ENCODE measurements around the gene RPS21. TPM values are rescaled to one million over a fixed set of nuclear protein-coding genes. Genes with fewer than 3 reads are reported as not detected.
"Not testable (repeated sequence)": the region's sequence is repeated elsewhere in the genome, so short reads cannot be mapped to it uniquely, and the experiment has no call there.

RPS21 gene
- total and polyA plus RNA-seq, 4 donors, result 965 to 6,824 (median 2,761) TPM

GRCh38 chr20:62371588-62372041 is 15.3 kb upstream of the RPS21 start:
- Histone ChIP-seq H3K9me3 (ENCODE audit: control insufficient read depth, low read length) (no peaks in the 10 kb centered on the region), H3K4me1 (ENCODE audit: control insufficient read depth in 1 of 2, insufficient read depth in 2 of 2, low read length in 2 of 2) (no peaks in the 10 kb centered on the region), H3K4me3 (ENCODE audit: low read length in 2 of 2) (no peak overlapping the region), H3K27me3 (ENCODE audit: control insufficient read depth in 1 of 2, insufficient read depth in 2 of 2, low read length in 1 of 2) (no peaks in the 10 kb centered on the region), H3K36me3 (ENCODE audit: control insufficient read depth in 1 of 2, insufficient read depth in 2 of 2, low read length in 1 of 2) (no peaks in the 10 kb centered on the region), H3K27ac (ENCODE audit: low read depth in 1 of 2, low read length in 2 of 2) (peak overlapping the region in 1 of 2 donors; percentile 11)
- DNase-seq (no peak), ATAC-seq (ENCODE audit: low FRiP score) (no peak)
- intact Hi-C loops (cut with DNase I), result loop anchor here in 1 of 2 donors (10.0 kb wide), 1 partner anchor 187 kb away; the partner anchor contains the start of gene MTG2
- WGBS, 2 donors, result 95 to 96% methylated on average over 8 of the region's 8 CpGs

GRCh38 chr20:62372042-62372993 is 14.6 kb upstream of the RPS21 start:
- ATAC-seq (ENCODE audit: low FRiP score) (peak; percentile 35), DNase-seq (no peak)
- no peaks in the 10 kb centered on the region for H3K4me1 ChIP-seq (ENCODE audit: control insufficient read depth in 1 of 2, insufficient read depth in 2 of 2, low read length in 2 of 2)
- peak overlapping the region in 1 of 2 donors; percentile 41 for H3K27ac ChIP-seq (ENCODE audit: low read depth in 1 of 2, low read length in 2 of 2)
- WGBS, 2 donors, result 45 to 60% methylated on average over 26 to 29 of the region's 29 CpGs
- no peaks in the 10 kb centered on the region for H3K9me3 ChIP-seq (ENCODE audit: control insufficient read depth, low read length)
- H3K27me3 ChIP-seq (ENCODE audit: control insufficient read depth in 1 of 2, insufficient read depth in 2 of 2, low read length in 1 of 2), result no peaks in the 10 kb centered on the region
- no peaks in the 10 kb centered on the region for H3K36me3 ChIP-seq (ENCODE audit: control insufficient read depth in 1 of 2, insufficient read depth in 2 of 2, low read length in 1 of 2)
- H3K4me3 ChIP-seq (ENCODE audit: low read length in 2 of 2), result no peak overlapping the region
- intact Hi-C loops (cut with DNase I), result loop anchor here in 1 of 2 donors (10.0 kb wide), 1 partner anchor 188 kb away; the partner anchor contains the start of gene MTG2

DNA sequence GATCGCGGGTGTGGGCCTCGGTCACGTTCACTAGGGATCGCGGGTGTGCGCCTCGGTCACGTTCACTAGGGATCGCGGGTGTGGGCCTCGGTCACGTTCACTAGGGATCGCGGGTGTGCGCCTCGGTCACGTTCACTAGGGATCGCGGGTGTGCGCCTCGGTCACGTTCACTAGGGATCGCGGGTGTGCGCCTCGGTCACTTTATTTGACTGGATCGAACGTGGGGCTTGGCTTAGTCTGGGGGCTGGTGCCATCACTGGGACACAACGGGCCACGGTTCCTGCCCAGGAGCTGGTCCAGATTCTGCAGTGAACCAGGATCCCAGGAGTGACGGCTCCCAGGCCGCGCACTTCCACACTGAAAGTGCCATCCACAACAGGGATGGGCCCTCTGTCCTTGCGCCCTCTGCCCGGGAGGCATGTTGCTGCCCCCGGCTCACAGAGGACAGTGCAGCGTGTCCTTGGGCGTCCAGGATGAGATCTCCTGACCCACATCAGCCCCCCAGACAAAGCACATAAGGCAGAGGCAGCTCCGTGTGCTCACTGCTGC is 13.2 kb upstream of the RPS21 start:
- H3K4me1 ChIP-seq (ENCODE audit: control insufficient read depth in 1 of 2, insufficient read depth in 2 of 2, low read length in 2 of 2); H3K36me3 ChIP-seq (ENCODE audit: control insufficient read depth in 1 of 2, insufficient read depth in 2 of 2, low read length in 1 of 2); ATAC-seq (ENCODE audit: low FRiP score); H3K27me3 ChIP-seq (ENCODE audit: control insufficient read depth in 1 of 2, insufficient read depth in 2 of 2, low read length in 1 of 2); H3K9me3 ChIP-seq (ENCODE audit: control insufficient read depth, low read length); DNase-seq; H3K4me3 ChIP-seq (ENCODE audit: low read length in 2 of 2); H3K27ac ChIP-seq (ENCODE audit: low read depth in 1 of 2, low read length in 2 of 2): not testable (repeated sequence)
- WGBS, 2 donors, result 90 to 91% methylated on average over 24 to 27 of the region's 40 CpGs
- intact Hi-C loops (cut with DNase I), result loop anchor here in 1 of 2 donors (10.0 kb wide), 1 partner anchor 189 kb away; the partner anchor contains the start of gene MTG2

- Histone ChIP-seq H3K4me3 (ENCODE audit: low read length in 2 of 2) (no peak overlapping the region), H3K27ac (ENCODE audit: low read depth in 1 of 2, low read length in 2 of 2) (no peak overlapping the region), H3K9me3 (ENCODE audit: control insufficient read depth, low read length) (no peaks in the 10 kb centered on the region), H3K36me3 (ENCODE audit: control insufficient read depth in 1 of 2, insufficient read depth in 2 of 2, low read length in 1 of 2) (no peaks in the 10 kb centered on the region), H3K4me1 (ENCODE audit: control insufficient read depth in 1 of 2, insufficient read depth in 2 of 2, low read length in 2 of 2) (no peaks in the 10 kb centered on the region), H3K27me3 (ENCODE audit: control insufficient read depth in 1 of 2, insufficient read depth in 2 of 2, low read length in 1 of 2) (no peaks in the 10 kb centered on the region)
- ATAC-seq (ENCODE audit: low FRiP score), result no peak
- intact Hi-C loops (cut with DNase I), result loop anchor here in 1 of 2 donors (10.0 kb wide), 1 partner anchor 190 kb away; the partner anchor contains the start of gene MTG2
- no peak for DNase-seq
- 75 to 81% methylated on average over 24 of the region's 24 CpGs for WGBS, 2 donors
Measured at GRCh38 chr20:62374331-62375152, 12.4 kb upstream of the RPS21 start.

GRCh38 chr20:62376112-62377063 is 10.5 kb upstream of the RPS21 start:
- Histone ChIP-seq H3K4me3 (ENCODE audit: low read length in 2 of 2) (no peak overlapping the region), H3K9me3 (ENCODE audit: control insufficient read depth, low read length) (no peaks in the 10 kb centered on the region), H3K36me3 (ENCODE audit: control insufficient read depth in 1 of 2, insufficient read depth in 2 of 2, low read length in 1 of 2) (no peaks in the 10 kb centered on the region), H3K4me1 (ENCODE audit: control insufficient read depth in 1 of 2, insufficient read depth in 2 of 2, low read length in 2 of 2) (no peaks in the 10 kb centered on the region), H3K27ac (ENCODE audit: low read depth in 1 of 2, low read length in 2 of 2) (peak overlapping the region in 1 of 2 donors; percentile 70), H3K27me3 (ENCODE audit: control insufficient read depth in 1 of 2, insufficient read depth in 2 of 2, low read length in 1 of 2) (no peaks in the 10 kb centered on the region)
- DNase-seq, result peak in 1 of 2 donors; percentile 80
- peak; percentile 75 for ATAC-seq (ENCODE audit: low FRiP score)
- intact Hi-C loops (cut with DNase I), result loop anchor here in 1 of 2 donors (2.0 to 10.0 kb wide), 2 partner anchors 24 to 192 kb away; partner anchors contain the start of gene MTG2
- 19 to 21% methylated on average over 25 to 26 of the region's 26 CpGs for WGBS, 2 donors

GRCh38 chr20:62377064-62377461 is 9.8 kb upstream of the RPS21 start:
- peak overlapping the region in 1 of 2 donors; percentile 46 for H3K27ac ChIP-seq (ENCODE audit: low read depth in 1 of 2, low read length in 2 of 2)

DNA sequence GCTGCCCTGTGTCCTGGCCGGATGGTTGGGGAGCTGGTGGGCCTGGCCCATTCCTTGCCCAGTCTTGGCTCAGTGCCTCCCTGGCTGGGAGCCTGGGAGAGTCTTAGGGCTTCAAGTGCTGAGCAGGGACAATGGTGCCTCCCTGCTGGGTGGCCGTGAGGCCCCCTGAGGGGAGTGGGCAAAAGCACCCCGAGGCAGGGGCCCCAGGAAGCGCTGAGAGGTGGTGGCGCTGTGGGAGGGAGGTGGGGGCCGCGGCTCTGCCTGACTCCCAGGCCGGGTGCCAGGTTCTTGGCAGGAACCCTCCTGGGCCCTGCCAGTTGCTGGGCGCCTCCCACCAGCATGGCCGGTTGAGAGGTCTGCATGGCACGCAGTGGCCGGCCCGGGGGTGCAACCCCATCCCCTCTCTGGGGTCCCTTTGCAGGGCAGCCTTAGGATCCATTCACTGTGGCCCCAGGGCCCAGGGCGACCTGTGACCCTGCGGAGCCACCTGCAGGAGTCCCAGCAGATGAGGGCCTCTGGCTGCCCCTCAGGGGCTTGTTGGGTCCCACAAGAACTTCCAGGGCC is 9.2 kb upstream of the RPS21 start:
- no peak overlapping the region for H3K4me3 ChIP-seq (ENCODE audit: low read length in 2 of 2)
- H3K4me1 ChIP-seq (ENCODE audit: control insufficient read depth in 1 of 2, insufficient read depth in 2 of 2, low read length in 2 of 2), result no peaks in the 10 kb centered on the region
- H3K27ac ChIP-seq (ENCODE audit: low read depth in 1 of 2, low read length in 2 of 2), result no peak overlapping the region
- ATAC-seq (ENCODE audit: low FRiP score) (peak; percentile 47), DNase-seq (peak in 1 of 2 donors; percentile 89)
- no peaks in the 10 kb centered on the region for H3K9me3 ChIP-seq (ENCODE audit: control insufficient read depth, low read length)
- no peaks in the 10 kb centered on the region for H3K36me3 ChIP-seq (ENCODE audit: control insufficient read depth in 1 of 2, insufficient read depth in 2 of 2, low read length in 1 of 2)
- intact Hi-C loops (cut with DNase I), result loop anchor here in 1 of 2 donors (2.0 to 10.0 kb wide), 2 partner anchors 25 to 193 kb away; partner anchors contain the start of gene MTG2
- 17 to 18% methylated on average over 11 to 15 of the region's 15 CpGs for WGBS, 2 donors
- H3K27me3 ChIP-seq (ENCODE audit: control insufficient read depth in 1 of 2, insufficient read depth in 2 of 2, low read length in 1 of 2), result no peaks in the 10 kb centered on the region

More at GRCh38 chr20:62377064-62377461, 9.8 kb upstream of the RPS21 start:
- WGBS, 2 donors, result 57 to 59% methylated on average over 17 of the region's 17 CpGs
- intact Hi-C loops (cut with DNase I), result loop anchor here in 1 of 2 donors (2.0 to 10.0 kb wide), 2 partner anchors 24 to 192 kb away; partner anchors contain the start of gene MTG2
- H3K9me3 ChIP-seq (ENCODE audit: control insufficient read depth, low read length), result no peaks in the 10 kb centered on the region
- H3K27me3 ChIP-seq (ENCODE audit: control insufficient read depth in 1 of 2, insufficient read depth in 2 of 2, low read length in 1 of 2), result no peaks in the 10 kb centered on the region
- H3K4me1 ChIP-seq (ENCODE audit: control insufficient read depth in 1 of 2, insufficient read depth in 2 of 2, low read length in 2 of 2), result no peaks in the 10 kb centered on the region
- DNase-seq (no peak), ATAC-seq (ENCODE audit: low FRiP score) (no peak)
- H3K36me3 ChIP-seq (ENCODE audit: control insufficient read depth in 1 of 2, insufficient read depth in 2 of 2, low read length in 1 of 2), result no peaks in the 10 kb centered on the region
- H3K4me3 ChIP-seq (ENCODE audit: low read length in 2 of 2), result no peak overlapping the region
